GM18909 (cell line): ENCODE results near the gene FLII.
"Not testable (repeated sequence)": the region's sequence is repeated elsewhere in the genome, so short reads cannot be mapped to it uniquely, and the experiment has no call there.

Source experiments
- ATAC-seq: cut with Tn5 transposase; IDR thresholded peaks from one replicate; pipeline ENCODE4 v1.9.1; 2021; ENCODE audit warnings: mild to moderate bottlenecking; ENCODE audit not compliant: unreplicated experiment, poor library complexity

Gene FLII

GRCh38 chr17:18225121-18225641 lies 33.4 kb downstream of the FLII start, which contains the start of gene LLGL1:
LLGL1 (plus strand) TSS chr17:18225635; CDS start chr17:18225683, 48 bp downstream.
- ATAC-seq: peak; percentile 92

GRCh38 chr17:18224387-18225120 lies 34.0 kb downstream of the FLII start:
- ATAC-seq: no peak

- ATAC-seq: no peak
These were observed 34.5 kb downstream of the FLII start for GRCh38 chr17:18224053-18224386.

- no peak for ATAC-seq
These were observed 39.7 kb downstream of the FLII start for GRCh38 chr17:18218756-18219415.

GRCh38 chr17:18217412-18218015 lies 41.0 kb downstream of the FLII start:
- no peak for ATAC-seq

GRCh38 chr17:18216906-18217305 lies 41.6 kb downstream of the FLII start:
- not testable (repeated sequence) for ATAC-seq

- no peak for ATAC-seq
These were observed 44.8 kb downstream of the FLII start for GRCh38 chr17:18213666-18214270.

GRCh38 chr17:18208092-18208491 lies 50.4 kb downstream of the FLII start:
- ATAC-seq: no peak

GRCh38 chr17:18206962-18207361 lies 51.6 kb downstream of the FLII start:
- ATAC-seq: no peak

- no peak for ATAC-seq
These were observed 52.7 kb downstream of the FLII start for GRCh38 chr17:18205861-18206260.

- ATAC-seq: no peak
These were observed 55.2 kb downstream of the FLII start for GRCh38 chr17:18203308-18203707.

- ATAC-seq: no peak
These were observed 57.4 kb downstream of the FLII start for GRCh38 chr17:18201108-18201507.

GRCh38 chr17:18198530-18198929 lies 60.0 kb downstream of the FLII start:
- ATAC-seq: no peak

GRCh38 chr17:18197535-18198194 lies 60.9 kb downstream of the FLII start:
- no peak for ATAC-seq

GRCh38 chr17:18195246-18195645 lies 63.3 kb downstream of the FLII start:
- no peak for ATAC-seq
